ENCODE data around the gene KRT9. TPM values are rescaled to one million over a fixed set of nuclear protein-coding genes. Genes with fewer than 3 reads are reported as not detected.

The KRT9 gene
- total RNA-seq, 1 experiment from 2014 or later, result not detected

- Histone ChIP-seq H3F3A (ENCODE audit: low read length, unreplicated experiment) (no peaks in the 10 kb centered on the region), H3K36me3 (ENCODE audit: low read depth, low read length) (no peaks in the 10 kb centered on the region), H3K9me3 (ENCODE audit: low read length) (no peaks in the 10 kb centered on the region), H3K9me2 (replicated peaks; ENCODE audit: low read length) (no peaks in the 10 kb centered on the region), H3K79me2 (ENCODE audit: low read length) (0 out of 2 replicates have a peak, but pooled peaks cover 5% of the 10 kb centered on the region), H3K4me2 (ENCODE audit: low read length) (peak overlapping the region; percentile 33), H4K20me1 (ENCODE audit: low read length) (no peaks in the 10 kb centered on the region), H3K27me3 (ENCODE audit: low read length) (no peaks in the 10 kb centered on the region), H3K9ac (ENCODE audit: low read length) (no peak overlapping the region), H3K4me3 (ENCODE audit: low read length) (no peak overlapping the region), H2AFZ (ENCODE audit: low read length) (no peak overlapping the region), H3K4me1 (ENCODE audit: insufficient read depth, low read length) (peaks cover 68% of the 10 kb centered on the region), H3K27ac (ENCODE audit: low read length) (peak overlapping the region; percentile 41)
- peak; percentile 40 for ATAC-seq
- peak; percentile 49 for DNase-seq
- POLR2A ChIA-PET (ENCODE audit: unreplicated experiment), result no interaction called here
- no TSS peak for BruUV-seq (replicated peaks)
- no peak for TF ChIP-seq CTCF (conservative IDR thresholded peaks at IDR 0.05; ENCODE audit: low read depth, low read length)
- TF ChIP-seq EZH2phosphoT487 (IDR thresholded peaks at IDR 0.05; ENCODE audit: borderline replicate concordance, low read length), result no peak
- TF ChIP-seq EZH2 (IDR thresholded peaks at IDR 0.05; ENCODE audit: low read length, unreplicated experiment), result no peak
- intact Hi-C loops (cut with micrococcal nuclease), result no loop called here
- CTCF ChIA-PET, result no interaction called here
These were observed 33.3 kb downstream of the KRT9 start for GRCh38 chr17:41538565-41538991.

- peak overlapping the region; percentile 41 for H3K27ac ChIP-seq (ENCODE audit: low read length)
- peaks cover 68% of the 10 kb centered on the region for H3K4me1 ChIP-seq (ENCODE audit: insufficient read depth, low read length)
- no peak overlapping the region for H2AFZ ChIP-seq (ENCODE audit: low read length)
- no peaks in the 10 kb centered on the region for H3K27me3 ChIP-seq (ENCODE audit: low read length)
- H3K9ac ChIP-seq (ENCODE audit: low read length), result no peak overlapping the region
- H3K9me3 ChIP-seq (ENCODE audit: low read length), result no peaks in the 10 kb centered on the region
- H3K4me2 ChIP-seq (ENCODE audit: low read length), result peak overlapping the region; percentile 33; the same call in 1 of the 2 replicates
- ChIA-PET POLR2A (ENCODE audit: unreplicated experiment) (no interaction called here), CTCF (no interaction called here)
- 0 out of 2 replicates have a peak, but pooled peaks cover 5% of the 10 kb centered on the region for H3K79me2 ChIP-seq (ENCODE audit: low read length)
- no peaks in the 10 kb centered on the region for H3K36me3 ChIP-seq (ENCODE audit: low read depth, low read length)
- no peak overlapping the region for H3K4me3 ChIP-seq (ENCODE audit: low read length)
- intact Hi-C loops (cut with micrococcal nuclease), result no loop called here
- H3K9me2 ChIP-seq (replicated peaks; ENCODE audit: low read length), result no peaks in the 10 kb centered on the region
- H3F3A ChIP-seq (ENCODE audit: low read length, unreplicated experiment), result no peaks in the 10 kb centered on the region
- DNase-seq, result no peak
- BruUV-seq (replicated peaks), result no TSS peak
- H4K20me1 ChIP-seq (ENCODE audit: low read length), result no peaks in the 10 kb centered on the region
- TF ChIP-seq CTCF (conservative IDR thresholded peaks at IDR 0.05; ENCODE audit: low read depth, low read length), result no peak
- no peak for TF ChIP-seq EZH2 (IDR thresholded peaks at IDR 0.05; ENCODE audit: low read length, unreplicated experiment)
- TF ChIP-seq EZH2phosphoT487 (IDR thresholded peaks at IDR 0.05; ENCODE audit: borderline replicate concordance, low read length), result no peak
- no peak for ATAC-seq
These were observed 33.9 kb downstream of the KRT9 start for GRCh38 chr17:41537990-41538389.

- BruUV-seq (replicated peaks), result no TSS peak
- H3K79me2 ChIP-seq (ENCODE audit: low read length), result 0 out of 2 replicates have a peak, but pooled peaks cover 5% of the 10 kb centered on the region
- H3K4me1 ChIP-seq (ENCODE audit: insufficient read depth, low read length), result peaks cover 68% of the 10 kb centered on the region
- H3K9ac ChIP-seq (ENCODE audit: low read length), result no peak overlapping the region
- no peak for DNase-seq
- no peaks in the 10 kb centered on the region for H3K9me2 ChIP-seq (replicated peaks; ENCODE audit: low read length)
- H3K9me3 ChIP-seq (ENCODE audit: low read length), result no peaks in the 10 kb centered on the region
- no peak overlapping the region for H3K4me2 ChIP-seq (ENCODE audit: low read length)
- TF ChIP-seq EZH2 (IDR thresholded peaks at IDR 0.05; ENCODE audit: low read length, unreplicated experiment) (no peak), EZH2phosphoT487 (IDR thresholded peaks at IDR 0.05; ENCODE audit: borderline replicate concordance, low read length) (no peak), CTCF (conservative IDR thresholded peaks at IDR 0.05; ENCODE audit: low read depth, low read length) (no peak)
- ChIA-PET POLR2A (ENCODE audit: unreplicated experiment) (no interaction called here), CTCF (no interaction called here)
- H3K27ac ChIP-seq (ENCODE audit: low read length), result no peak overlapping the region
- H3K36me3 ChIP-seq (ENCODE audit: low read depth, low read length), result no peaks in the 10 kb centered on the region
- ATAC-seq, result no peak
- H3K27me3 ChIP-seq (ENCODE audit: low read length), result no peaks in the 10 kb centered on the region
- H2AFZ ChIP-seq (ENCODE audit: low read length), result no peak overlapping the region
- H4K20me1 ChIP-seq (ENCODE audit: low read length), result no peaks in the 10 kb centered on the region
- no peaks in the 10 kb centered on the region for H3F3A ChIP-seq (ENCODE audit: low read length, unreplicated experiment)
- H3K4me3 ChIP-seq (ENCODE audit: low read length), result no peak overlapping the region
- intact Hi-C loops (cut with micrococcal nuclease), result no loop called here
These were observed 34.3 kb downstream of the KRT9 start for GRCh38 chr17:41537614-41537954.
